Vagina (tissue), 2 donors: ENCODE measurements around the gene LRRC27.

ENCODE experiments used
- CTCF ChIP-seq, 3 experiments: fragments of 450-650 bp in 2 of 3; fragments of 200-600 bp in 1 of 3; sonication (generic) in 1 of 3; IDR thresholded peaks; one replicate each; pipeline ENCODE4 v1.5.1; 2017 to 2019; ENCODE audit warnings: antibody characterized with exemption in 3 of 3, mild to moderate bottlenecking in 2 of 3, moderate library complexity in 2 of 3
- POLR2A ChIP-seq, 2 donors: fragments of 450-650 bp; IDR thresholded peaks; one replicate each; pipeline ENCODE4 v1.6.1; 2017; ENCODE audit warnings: antibody characterized with exemption in 2 of 2, mild to moderate bottlenecking in 2 of 2, moderate library complexity in 2 of 2

DNA sequence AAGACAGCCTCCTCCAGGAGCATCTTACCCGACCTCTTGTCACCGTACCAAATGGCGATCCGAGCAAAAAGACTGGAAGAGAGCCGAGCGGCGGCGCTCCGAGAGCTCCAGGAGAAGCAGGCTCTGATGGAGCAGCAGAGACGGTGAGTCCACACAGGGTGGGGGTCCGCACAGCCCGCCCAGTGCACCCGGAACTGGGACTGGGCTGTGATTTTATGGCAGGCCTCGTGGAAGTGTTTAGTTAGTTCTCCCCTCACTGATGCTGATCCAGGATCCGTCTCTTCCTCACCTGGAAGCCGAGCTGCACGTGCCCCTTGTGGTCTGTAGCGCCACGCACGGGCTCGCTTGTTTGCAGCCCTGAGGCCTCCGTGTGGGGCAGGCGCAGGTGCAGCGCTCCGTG lies 19.6 kb downstream of the LRRC27 start:
- TF ChIP-seq CTCF (IDR thresholded peaks at IDR 0.05) (no peak), POLR2A (IDR thresholded peaks at IDR 0.05) (no peak)
